PC-9 (cell line): Measurements from ENCODE around the gene COL5A2. TPM values are rescaled to one million over a fixed set of nuclear protein-coding genes. Genes with fewer than 3 reads are reported as not detected.

Experiments
- BruUV-seq: library from RNA; stranded (reverse); fragments of 400-500 nt; replicated peaks from 2 replicates; lab custom pipeline; 2021; lab: Mats Ljungman, UMichigan
- CTCF ChIA-PET: fragments of 300-600 bp; sonication (Branson Sonifier 250); formaldehyde crosslinking; loops from one replicate; lab custom pipeline; 2022; ENCODE audit warnings: antibody characterized with exemption; lab: Charles Lee
- POLR2A ChIA-PET: fragments of 300-600 bp; sonication (Branson Sonifier 250); formaldehyde crosslinking; loops from one replicate; lab custom pipeline; 2022; ENCODE audit warnings: antibody characterized with exemption; ENCODE audit not compliant: unreplicated experiment; lab: Charles Lee
- DNase-seq, 2 experiments: peaks; one replicate each; pipeline versions ENCODE4 v3.0.0 to v3.0.0-alpha.2; 2015 to 2022; ENCODE audit warnings: mixed read lengths in 1 of 2
- H2AFZ ChIP-seq: fragments of 200-600 bp; sonication (generic); 2 replicates; pipeline ENCODE4 v1.8.1; 2017; ENCODE audit warnings: antibody characterized with exemption
- H3F3A ChIP-seq: fragments of 200-600 bp; sonication (generic); 2 replicates; pipeline ENCODE4 v1.8.1; 2017; ENCODE audit warnings: antibody characterized with exemption, mild to moderate bottlenecking, low read depth; ENCODE audit not compliant: insufficient read depth
- H3K27ac ChIP-seq: fragments of 200-600 bp; sonication (generic); 2 replicates; pipeline ENCODE4 v1.6.1; 2016; ENCODE audit warnings: mixed run types
- H3K27me3 ChIP-seq: fragments of 200-600 bp; sonication (generic); 2 replicates; pipeline ENCODE4 v1.6.1; 2016; ENCODE audit warnings: low read depth, mixed run types; ENCODE audit not compliant: insufficient read depth
- H3K36me3 ChIP-seq: fragments of 200-600 bp; sonication (generic); 2 replicates; pipeline ENCODE4 v1.6.1; 2016; ENCODE audit warnings: low read depth, mixed run types
- H3K4me1 ChIP-seq: fragments of 200-600 bp; sonication (generic); replicated peaks from 2 replicates; pipeline ENCODE4 v1.6.1; 2016; ENCODE audit warnings: mixed run types; ENCODE audit not compliant: insufficient read depth
- H3K4me2 ChIP-seq: fragments of 200-600 bp; sonication (generic); 2 replicates; pipeline ENCODE4 v1.6.1; 2017; ENCODE audit warnings: mixed run types
- H3K4me3 ChIP-seq: fragments of 200-600 bp; sonication (generic); 2 replicates; pipeline ENCODE4 v1.6.1; 2016; ENCODE audit warnings: mixed run types
- H3K79me2 ChIP-seq: fragments of 200-600 bp; sonication (generic); 2 replicates; pipeline ENCODE4 v1.6.1; 2017; ENCODE audit warnings: low read depth, mixed run types
- H3K9me2 ChIP-seq: fragments of 200-600 bp; sonication (generic); 2 replicates; pipeline ENCODE4 v1.8.1; 2017; ENCODE audit warnings: mild to moderate bottlenecking; ENCODE audit not compliant: insufficient read depth
- H3K9me3 ChIP-seq: fragments of 200-600 bp; sonication (generic); 2 replicates; pipeline ENCODE4 v1.8.1; 2016; ENCODE audit warnings: low read depth; ENCODE audit not compliant: insufficient read depth
- H4K20me1 ChIP-seq: fragments of 200-600 bp; sonication (generic); 2 replicates; pipeline ENCODE4 v1.8.1; 2017; ENCODE audit not compliant: insufficient read depth
- CTCF ChIP-seq: fragments of 200-600 bp; sonication (generic); conservative IDR thresholded peaks from 2 replicates; pipeline ENCODE4 v1.6.1; 2017; ENCODE audit warnings: mixed run types, antibody characterized with exemption, mild to moderate bottlenecking, moderate library complexity
- EZH2 ChIP-seq: fragments of 200-600 bp; sonication (generic); IDR thresholded peaks from 2 replicates; pipeline ENCODE4 v1.8.0; 2017; ENCODE audit warnings: antibody characterized with exemption, low read depth
- intact Hi-C: fragments of 100-400 bp; cut with micrococcal nuclease; formaldehyde crosslinking; loops from one replicate; pipeline ENCODE4 v1.10.0; 2022; ENCODE audit not compliant: unreplicated experiment
- total RNA-seq: library from RNA; stranded (reverse); gene quantifications from 2 replicates; pipeline ENCODE4 v1.2.3, GENCODE V29; 2021

COL5A2 gene
- total RNA-seq, 1 experiment from 2014 or later, result 0.55 TPM

DNA sequence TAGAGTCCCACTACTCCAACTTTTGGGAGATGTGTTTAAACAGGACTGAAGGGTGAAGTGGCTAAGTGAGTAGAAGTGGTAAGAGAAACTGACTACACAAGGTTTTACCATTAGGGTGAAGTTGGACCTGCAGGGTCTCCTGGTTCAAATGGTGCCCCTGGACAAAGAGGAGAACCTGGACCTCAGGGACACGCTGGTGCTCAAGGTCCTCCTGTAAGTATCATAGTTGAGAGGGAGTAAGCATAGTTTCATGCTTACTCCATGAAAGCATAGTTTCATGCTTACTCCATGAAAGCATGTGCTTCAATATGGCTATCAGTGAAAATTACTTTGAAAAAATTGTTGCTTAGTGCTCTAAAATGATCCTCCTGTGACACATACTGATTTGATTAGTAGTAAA lies 186.3 kb downstream of the COL5A2 start:
- BruUV-seq, result no TSS peak
- no peaks in the 10 kb centered on the region for H3K4me1 ChIP-seq
- no peaks in the 10 kb centered on the region for H4K20me1 ChIP-seq
- no peak for DNase-seq
- CTCF ChIA-PET, result no interaction called here
- H3F3A ChIP-seq, result no peaks in the 10 kb centered on the region
- H3K4me2 ChIP-seq, result no peak overlapping the region
- POLR2A ChIA-PET, result no interaction called here
- no peak overlapping the region for H3K27ac ChIP-seq
- intact Hi-C loops, result loop anchor here (5.0 kb wide), 1 partner anchor 471 kb away; no protein-coding TSS in a partner anchor
- H3K9me3 ChIP-seq, result no peaks in the 10 kb centered on the region
- no peak overlapping the region for H2AFZ ChIP-seq
- H3K4me3 ChIP-seq, result no peak overlapping the region
- H3K27me3 ChIP-seq, result no peaks in the 10 kb centered on the region
- H3K9me2 ChIP-seq, result no peaks in the 10 kb centered on the region
- no peaks in the 10 kb centered on the region for H3K79me2 ChIP-seq
- no peaks in the 10 kb centered on the region for H3K36me3 ChIP-seq
- no peak for TF ChIP-seq EZH2
- no peak for TF ChIP-seq CTCF

- Histone ChIP-seq H3K9me3 (no peaks in the 10 kb centered on the region), H3K79me2 (no peaks in the 10 kb centered on the region), H3K27me3 (no peaks in the 10 kb centered on the region), H3K9me2 (no peaks in the 10 kb centered on the region), H3K36me3 (no peaks in the 10 kb centered on the region), H3K4me2 (no peak overlapping the region), H3F3A (no peaks in the 10 kb centered on the region), H3K4me1 (no peaks in the 10 kb centered on the region), H2AFZ (no peak overlapping the region), H3K4me3 (no peak overlapping the region), H3K27ac (no peak overlapping the region), H4K20me1 (no peaks in the 10 kb centered on the region)
- intact Hi-C loops, result no loop called here
- DNase-seq, result no peak
- TF ChIP-seq EZH2, result no peak
- TF ChIP-seq CTCF, result no peak
- ChIA-PET CTCF (no interaction called here), POLR2A (no interaction called here)
- no TSS peak for BruUV-seq
Observed at GRCh38 chr2:188986839-188987238, 192.7 kb downstream of the COL5A2 start.

GRCh38 chr2:188984680-188985079 lies 194.9 kb downstream of the COL5A2 start:
- no peak for TF ChIP-seq EZH2
- Histone ChIP-seq H3F3A (no peaks in the 10 kb centered on the region), H3K27me3 (no peaks in the 10 kb centered on the region), H3K9me2 (no peaks in the 10 kb centered on the region), H3K27ac (no peak overlapping the region), H3K4me2 (no peak overlapping the region), H3K36me3 (no peaks in the 10 kb centered on the region), H4K20me1 (no peaks in the 10 kb centered on the region), H3K9me3 (no peaks in the 10 kb centered on the region), H3K4me1 (no peaks in the 10 kb centered on the region), H3K4me3 (no peak overlapping the region), H3K79me2 (no peaks in the 10 kb centered on the region), H2AFZ (no peak overlapping the region)
- no peak for DNase-seq
- intact Hi-C loops, result no loop called here
- POLR2A ChIA-PET, result no interaction called here
- no TSS peak for BruUV-seq
- CTCF ChIA-PET, result interaction anchor here (1.0 kb wide), 1 partner anchor 460 kb away, joined by 3 read pairs; no protein-coding TSS in a partner anchor

- intact Hi-C loops, result no loop called here
- POLR2A ChIA-PET, result interaction anchor here (0.7 kb wide), 1 partner anchor 10 kb away, joined by 3 read pairs; the partner anchor contains the start of gene COL3A1
- CTCF ChIA-PET, result interaction anchor here (1.0 kb wide), 1 partner anchor 460 kb away, joined by 3 read pairs; no protein-coding TSS in a partner anchor
- Histone ChIP-seq H3F3A (no peaks in the 10 kb centered on the region), H3K9me3 (no peaks in the 10 kb centered on the region), H3K4me1 (no peaks in the 10 kb centered on the region), H2AFZ (no peak overlapping the region), H4K20me1 (no peaks in the 10 kb centered on the region), H3K9me2 (no peaks in the 10 kb centered on the region), H3K4me3 (no peak overlapping the region), H3K4me2 (no peak overlapping the region), H3K79me2 (no peaks in the 10 kb centered on the region), H3K36me3 (no peaks in the 10 kb centered on the region), H3K27me3 (no peaks in the 10 kb centered on the region), H3K27ac (no peak overlapping the region)
- no peak for DNase-seq
- peak; percentile 35; the same call in 1 of the 2 replicates for TF ChIP-seq CTCF
- no peak for TF ChIP-seq EZH2
- BruUV-seq, result no TSS peak
Observed at GRCh38 chr2:188984065-188984491, 195.5 kb downstream of the COL5A2 start.
